ENCODE data around the gene PCDHA5.
"Not testable (repeated sequence)": the region's sequence is repeated elsewhere in the genome, so short reads cannot be mapped to it uniquely, and the experiment has no call there.

PCDHA5 gene

DNA sequence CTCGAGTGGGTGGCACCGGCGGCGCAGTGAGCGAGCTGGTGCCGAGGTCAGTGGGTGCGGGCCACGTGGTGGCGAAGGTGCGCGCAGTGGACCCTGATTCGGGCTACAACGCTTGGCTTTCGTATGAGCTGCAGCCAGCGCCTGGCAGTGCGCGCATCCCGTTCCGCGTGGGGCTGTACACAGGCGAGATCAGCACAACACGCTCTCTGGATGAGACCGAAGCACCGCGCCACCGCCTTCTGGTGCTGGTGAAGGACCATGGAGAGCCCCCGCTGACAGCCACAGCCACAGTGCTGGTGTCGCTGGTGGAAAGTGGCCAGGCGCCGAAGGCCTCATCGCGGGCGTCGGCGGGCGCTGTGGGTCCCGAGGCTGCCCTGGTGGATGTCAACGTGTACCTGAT is 2.1 kb downstream of the PCDHA5 start:
- no peak for DNase-seq (ENCODE audit: low read depth)

DNA sequence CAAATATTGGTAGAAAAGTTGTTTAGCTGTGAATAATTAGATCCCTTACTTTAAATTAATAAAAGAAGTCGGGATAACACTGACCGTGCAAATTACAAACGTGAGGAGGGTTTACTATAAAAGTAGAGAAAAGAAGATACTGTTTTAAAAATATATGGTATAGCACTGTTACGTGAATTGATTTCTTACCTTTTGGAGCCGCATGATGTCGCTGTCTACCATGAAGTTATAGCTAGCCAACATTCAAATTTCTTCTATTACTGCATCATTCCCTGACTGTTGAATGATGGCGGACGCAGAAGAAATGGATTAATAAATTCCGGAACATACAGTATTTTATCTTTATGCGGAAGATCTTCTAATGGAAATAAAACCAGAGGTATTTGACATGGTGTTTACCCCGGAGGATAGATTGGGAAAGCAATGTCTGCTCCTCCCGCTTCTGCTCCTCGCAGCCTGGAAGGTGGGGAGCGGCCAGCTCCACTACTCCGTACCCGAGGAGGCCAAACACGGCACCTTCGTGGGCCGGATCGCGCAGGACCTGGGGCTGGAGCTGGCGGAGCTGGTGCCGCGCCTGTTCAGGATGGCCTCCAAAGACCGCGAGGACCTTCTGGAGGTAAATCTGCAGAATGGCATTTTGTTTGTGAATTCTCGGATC is 6.4 kb downstream of the PCDHA5 start, which contains the start of gene PCDHA6:
Gene PCDHA6 (plus strand): TSS at position 257 of the 658 bp plus-strand sequence. CDS start 132 bp downstream, at position 389.
- no peak for DNase-seq (ENCODE audit: low read depth)

DNA sequence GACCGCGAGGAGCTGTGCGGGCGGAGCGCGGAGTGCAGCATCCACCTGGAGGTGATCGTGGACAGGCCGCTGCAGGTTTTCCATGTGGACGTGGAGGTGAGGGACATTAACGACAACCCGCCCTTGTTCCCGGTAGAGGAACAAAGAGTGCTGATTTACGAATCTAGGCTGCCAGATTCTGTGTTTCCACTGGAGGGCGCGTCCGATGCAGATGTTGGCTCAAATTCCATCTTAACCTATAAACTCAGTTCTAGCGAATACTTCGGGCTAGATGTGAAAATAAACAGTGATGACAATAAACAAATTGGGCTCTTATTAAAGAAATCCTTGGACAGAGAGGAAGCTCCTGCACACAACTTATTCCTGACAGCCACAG is 6.9 kb downstream of the PCDHA5 start:
- no peak for DNase-seq (ENCODE audit: low read depth)

DNA sequence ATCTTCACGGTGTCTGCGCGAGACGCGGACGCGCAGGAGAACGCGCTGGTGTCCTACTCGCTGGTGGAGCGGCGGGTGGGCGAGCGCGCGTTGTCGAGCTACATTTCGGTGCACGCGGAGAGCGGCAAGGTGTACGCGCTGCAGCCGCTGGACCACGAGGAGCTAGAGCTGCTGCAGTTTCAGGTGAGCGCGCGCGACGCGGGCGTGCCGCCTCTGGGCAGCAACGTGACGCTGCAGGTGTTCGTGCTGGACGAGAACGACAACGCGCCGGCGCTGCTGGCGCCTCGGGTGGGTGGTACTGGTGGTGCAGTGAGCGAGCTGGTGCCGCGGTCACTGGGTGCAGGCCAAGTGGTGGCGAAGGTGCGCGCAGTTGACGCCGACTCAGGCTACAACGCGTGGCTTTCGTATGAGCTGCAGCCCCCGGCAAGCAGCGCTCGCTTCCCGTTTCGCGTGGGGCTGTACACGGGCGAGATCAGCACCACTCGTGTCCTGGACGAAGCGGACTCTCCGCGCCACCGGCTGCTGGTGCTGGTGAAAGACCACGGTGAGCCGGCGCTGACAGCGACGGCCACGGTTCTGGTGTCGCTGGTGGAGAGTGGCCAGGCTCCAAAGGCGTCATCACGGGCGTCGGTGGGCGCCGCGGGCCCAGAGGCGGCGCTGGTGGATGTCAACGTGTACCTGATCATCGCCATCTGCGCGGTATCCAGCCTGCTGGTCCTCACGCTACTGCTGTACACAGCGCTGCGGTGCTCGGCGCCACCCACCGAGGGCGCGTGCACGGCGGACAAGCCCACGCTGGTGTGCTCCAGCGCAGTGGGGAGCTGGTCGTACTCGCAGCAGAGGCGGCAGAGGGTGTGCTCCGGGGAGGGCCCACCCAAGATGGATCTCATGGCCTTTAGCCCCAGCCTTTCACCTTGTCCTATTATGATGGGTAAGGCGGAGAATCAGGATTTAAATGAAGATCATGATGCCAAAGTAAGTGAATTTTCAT is 8.4 kb downstream of the PCDHA5 start:
- DNase-seq (ENCODE audit: low read depth): not testable (repeated sequence)

DNA sequence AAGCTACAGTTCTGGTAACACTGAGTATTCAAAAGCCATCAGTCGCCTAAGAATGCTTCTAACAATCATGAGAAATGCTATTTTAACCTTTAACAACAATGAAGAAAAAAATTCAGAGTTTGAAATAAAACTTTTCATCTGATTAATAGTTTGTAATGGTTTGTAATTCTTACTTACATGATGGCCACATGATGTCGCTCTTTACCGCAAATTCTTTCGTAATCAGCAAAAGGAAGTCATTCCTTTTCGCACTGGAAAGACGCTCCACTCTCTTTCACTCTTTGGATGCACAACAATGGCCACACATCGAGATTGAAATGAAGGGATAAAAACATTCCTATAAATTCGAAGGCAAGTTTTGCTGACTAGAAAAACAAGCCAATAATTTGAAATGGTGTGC is 12.6 kb downstream of the PCDHA5 start, which contains the start of gene PCDHA7:
Gene PCDHA7 (plus strand): TSS at position 277 of the 400 bp plus-strand sequence. CDS start 115 bp downstream, at position 392.
- no peak for DNase-seq (ENCODE audit: low read depth)

DNA sequence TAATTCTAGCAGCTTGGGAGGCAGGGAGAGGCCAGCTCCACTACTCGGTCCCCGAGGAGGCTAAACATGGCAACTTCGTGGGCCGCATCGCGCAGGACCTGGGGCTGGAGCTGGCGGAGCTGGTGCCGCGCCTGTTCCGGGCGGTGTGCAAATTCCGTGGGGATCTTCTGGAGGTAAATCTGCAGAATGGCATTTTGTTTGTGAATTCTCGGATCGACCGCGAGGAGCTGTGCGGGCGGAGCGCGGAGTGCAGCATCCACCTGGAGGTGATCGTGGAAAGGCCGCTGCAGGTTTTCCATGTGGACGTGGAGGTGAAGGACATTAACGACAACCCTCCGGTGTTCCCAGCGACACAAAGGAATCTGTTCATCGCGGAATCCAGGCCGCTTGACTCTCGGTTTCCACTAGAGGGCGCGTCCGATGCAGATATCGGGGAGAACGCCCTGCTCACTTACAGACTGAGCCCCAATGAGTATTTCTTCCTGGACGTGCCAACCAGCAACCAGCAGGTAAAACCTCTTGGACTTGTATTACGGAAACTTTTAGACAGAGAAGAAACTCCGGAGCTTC is 13.1 kb downstream of the PCDHA5 start:
- not testable (repeated sequence) for DNase-seq (ENCODE audit: low read depth)

DNA sequence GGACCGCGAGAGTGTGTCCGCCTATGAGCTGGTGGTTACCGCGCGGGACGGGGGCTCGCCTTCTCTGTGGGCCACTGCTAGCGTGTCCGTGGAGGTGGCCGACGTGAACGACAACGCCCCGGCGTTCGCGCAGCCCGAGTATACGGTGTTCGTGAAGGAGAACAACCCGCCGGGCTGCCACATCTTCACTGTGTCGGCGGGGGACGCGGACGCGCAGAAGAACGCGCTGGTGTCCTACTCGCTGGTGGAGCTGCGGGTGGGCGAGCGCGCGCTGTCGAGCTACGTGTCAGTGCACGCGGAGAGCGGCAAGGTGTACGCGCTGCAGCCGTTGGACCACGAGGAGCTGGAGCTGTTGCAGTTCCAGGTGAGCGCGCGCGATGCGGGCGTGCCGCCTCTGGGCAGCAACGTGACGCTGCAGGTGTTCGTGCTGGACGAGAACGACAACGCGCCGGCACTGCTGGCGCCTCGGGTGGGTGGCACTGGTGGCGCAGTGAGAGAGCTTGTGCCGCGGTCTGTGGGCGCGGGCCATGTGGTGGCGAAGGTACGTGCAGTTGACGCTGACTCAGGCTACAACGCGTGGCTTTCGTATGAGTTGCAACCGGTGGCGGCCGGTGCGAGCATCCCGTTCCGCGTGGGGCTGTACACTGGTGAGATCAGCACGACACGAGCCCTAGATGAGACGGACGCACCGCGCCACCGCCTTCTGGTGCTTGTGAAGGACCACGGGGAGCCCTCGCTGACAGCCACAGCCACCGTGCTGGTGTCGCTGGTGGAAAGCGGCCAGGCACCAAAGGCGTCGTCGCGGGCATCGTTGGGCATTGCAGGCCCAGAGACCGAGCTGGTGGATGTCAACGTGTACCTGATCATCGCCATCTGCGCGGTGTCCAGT is 14.5 kb downstream of the PCDHA5 start:
- no peak for DNase-seq (ENCODE audit: low read depth)

DNA sequence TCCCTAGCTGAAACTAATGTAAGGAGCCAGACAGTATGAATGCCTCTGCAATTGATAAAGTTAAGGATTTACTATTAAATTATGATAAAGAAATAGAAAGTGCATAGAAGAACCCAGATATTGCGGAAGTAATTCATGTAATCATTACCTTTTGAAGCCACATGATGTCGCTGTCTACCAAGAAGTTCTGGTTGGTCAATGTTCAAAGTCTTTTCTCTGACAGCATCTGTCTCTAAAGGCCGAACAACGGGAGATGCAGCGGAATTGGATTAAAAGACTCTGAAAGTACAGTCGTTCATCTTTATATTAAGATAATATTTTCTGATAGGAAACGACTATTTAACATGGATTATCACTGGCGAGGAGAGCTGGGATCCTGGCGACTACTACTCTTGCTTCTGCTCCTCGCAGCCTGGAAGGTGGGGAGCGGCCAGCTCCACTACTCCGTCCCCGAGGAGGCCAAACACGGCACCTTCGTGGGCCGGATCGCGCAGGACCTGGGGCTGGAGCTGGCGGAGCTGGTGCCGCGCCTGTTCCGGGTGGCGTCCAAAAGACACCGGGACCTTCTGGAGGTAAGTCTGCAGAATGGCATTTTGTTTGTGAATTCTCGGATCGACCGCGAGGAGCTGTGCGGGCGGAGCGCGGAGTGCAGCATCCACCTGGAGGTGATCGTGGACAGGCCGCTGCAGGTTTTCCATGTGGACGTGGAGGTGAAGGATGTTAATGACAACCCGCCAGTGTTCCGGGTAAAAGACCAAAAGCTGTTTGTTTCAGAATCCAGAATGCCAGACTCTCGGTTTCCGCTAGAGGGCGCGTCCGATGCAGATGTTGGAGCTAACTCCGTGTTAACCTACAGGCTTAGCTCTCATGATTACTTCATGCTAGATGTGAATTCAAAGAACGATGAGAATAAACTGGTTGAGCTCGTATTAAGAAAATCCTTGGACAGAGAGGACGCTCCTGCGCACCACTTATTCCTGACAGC is 19.9 kb downstream of the PCDHA5 start, which contains the start of gene PCDHA8:
Gene PCDHA8 (plus strand): TSS at position 210 of the 985 bp plus-strand sequence. CDS start 135 bp downstream, at position 345.
- DNase-seq (ENCODE audit: low read depth): no peak

DNA sequence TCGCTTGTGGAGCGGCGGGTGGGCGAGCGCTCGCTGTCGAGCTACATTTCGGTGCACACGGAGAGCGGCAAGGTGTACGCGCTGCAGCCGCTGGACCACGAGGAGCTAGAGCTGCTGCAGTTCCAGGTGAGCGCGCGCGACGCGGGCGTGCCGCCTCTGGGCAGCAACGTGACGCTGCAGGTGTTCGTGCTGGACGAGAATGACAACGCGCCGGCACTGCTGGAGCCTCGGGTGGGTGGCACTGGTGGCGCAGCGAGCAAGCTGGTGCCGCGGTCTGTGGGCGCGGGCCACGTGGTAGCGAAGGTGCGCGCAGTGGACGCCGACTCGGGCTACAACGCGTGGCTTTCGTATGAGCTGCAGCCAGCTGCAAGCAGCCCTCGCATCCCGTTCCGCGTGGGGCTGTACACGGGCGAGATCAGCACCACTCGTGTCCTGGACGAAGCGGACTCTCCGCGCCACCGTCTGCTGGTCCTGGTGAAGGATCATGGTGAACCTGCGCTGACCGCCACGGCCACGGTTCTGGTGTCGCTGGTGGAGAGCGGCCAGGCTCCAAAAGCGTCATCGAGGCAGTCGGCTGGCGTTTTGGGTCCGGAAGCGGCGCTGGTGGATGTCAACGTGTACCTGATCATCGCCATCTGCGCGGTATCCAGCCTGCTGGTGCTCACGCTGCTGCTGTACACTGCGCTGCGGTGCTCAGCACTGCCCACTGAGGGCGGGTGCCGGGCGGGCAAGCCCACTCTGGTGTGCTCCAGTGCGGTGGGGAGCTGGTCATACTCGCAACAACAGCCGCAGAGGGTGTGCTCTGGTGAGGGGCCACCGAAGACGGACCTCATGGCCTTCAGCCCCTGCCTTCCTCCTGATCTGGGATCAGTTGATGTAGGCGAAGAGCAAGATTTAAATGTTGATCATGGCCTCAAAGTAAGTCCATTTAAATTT is 21.7 kb downstream of the PCDHA5 start:
- no peak for DNase-seq (ENCODE audit: low read depth)

DNA sequence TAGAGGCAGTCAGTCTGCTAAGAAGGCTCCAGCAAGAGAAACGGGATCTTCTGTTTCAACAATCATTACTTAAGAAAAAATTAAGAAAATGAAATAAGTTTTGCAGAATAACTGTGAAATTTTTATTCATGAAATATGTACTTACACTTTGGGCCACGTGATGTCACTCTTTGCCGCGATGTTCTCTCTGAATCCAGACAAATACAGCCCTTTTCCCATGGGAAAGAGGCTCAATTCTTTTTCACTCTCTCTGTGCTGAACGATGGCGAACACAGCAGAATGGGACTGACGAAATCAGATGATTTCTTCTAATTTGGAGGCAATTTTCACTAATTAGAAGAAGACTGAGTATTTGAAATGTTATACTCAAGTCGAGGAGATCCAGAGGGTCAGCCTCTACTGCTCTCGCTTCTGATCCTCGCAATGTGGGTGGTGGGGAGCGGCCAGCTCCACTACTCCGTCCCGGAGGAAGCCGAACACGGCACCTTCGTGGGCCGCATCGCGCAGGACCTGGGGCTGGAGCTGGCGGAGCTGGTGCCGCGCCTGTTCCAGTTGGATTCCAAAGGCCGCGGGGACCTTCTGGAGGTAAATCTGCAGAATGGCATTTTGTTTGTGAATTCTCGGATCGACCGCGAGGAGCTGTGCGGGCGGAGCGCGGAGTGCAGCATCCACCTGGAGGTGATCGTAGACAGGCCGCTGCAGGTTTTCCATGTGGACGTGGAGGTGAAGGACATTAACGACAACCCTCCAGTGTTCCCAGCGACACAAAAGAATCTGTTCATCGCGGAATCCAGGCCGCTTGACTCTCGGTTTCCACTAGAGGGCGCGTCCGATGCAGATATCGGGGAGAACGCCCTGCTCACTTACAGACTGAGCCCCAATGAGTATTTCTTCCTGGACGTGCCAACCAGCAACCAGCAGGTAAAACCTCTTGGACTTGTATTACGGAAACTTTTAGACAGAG is 27.0 kb downstream of the PCDHA5 start, which contains the start of gene PCDHA9:
Gene PCDHA9 (plus strand): TSS at position 244 of the 964 bp plus-strand sequence. CDS start 114 bp downstream, at position 358.
- not testable (repeated sequence) for DNase-seq (ENCODE audit: low read depth)

DNA sequence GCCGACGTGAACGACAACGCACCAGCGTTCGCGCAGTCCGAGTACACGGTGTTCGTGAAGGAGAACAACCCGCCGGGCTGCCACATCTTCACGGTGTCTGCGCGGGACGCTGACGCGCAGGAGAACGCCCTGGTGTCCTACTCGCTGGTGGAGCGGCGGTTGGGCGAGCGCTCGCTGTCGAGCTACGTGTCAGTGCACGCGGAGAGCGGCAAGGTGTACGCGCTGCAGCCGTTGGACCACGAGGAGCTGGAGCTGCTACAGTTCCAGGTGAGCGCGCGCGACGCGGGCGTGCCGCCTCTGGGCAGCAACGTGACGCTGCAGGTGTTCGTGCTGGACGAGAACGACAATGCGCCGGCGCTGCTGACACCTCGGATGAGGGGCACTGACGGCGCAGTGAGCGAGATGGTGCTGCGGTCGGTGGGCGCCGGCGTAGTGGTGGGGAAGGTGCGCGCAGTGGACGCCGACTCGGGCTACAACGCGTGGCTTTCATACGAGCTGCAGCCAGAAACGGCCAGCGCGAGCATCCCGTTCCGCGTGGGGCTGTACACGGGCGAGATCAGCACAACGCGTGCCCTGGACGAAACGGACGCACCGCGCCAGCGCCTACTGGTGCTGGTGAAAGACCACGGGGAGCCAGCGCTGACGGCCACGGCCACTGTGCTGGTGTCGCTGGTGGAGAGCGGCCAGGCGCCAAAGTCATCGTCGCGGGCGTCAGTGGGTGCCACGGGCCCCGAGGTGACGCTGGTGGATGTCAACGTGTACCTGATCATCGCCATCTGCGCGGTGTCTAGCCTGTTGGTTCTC is 28.6 kb downstream of the PCDHA5 start:
- not testable (repeated sequence) for DNase-seq (ENCODE audit: low read depth)

DNA sequence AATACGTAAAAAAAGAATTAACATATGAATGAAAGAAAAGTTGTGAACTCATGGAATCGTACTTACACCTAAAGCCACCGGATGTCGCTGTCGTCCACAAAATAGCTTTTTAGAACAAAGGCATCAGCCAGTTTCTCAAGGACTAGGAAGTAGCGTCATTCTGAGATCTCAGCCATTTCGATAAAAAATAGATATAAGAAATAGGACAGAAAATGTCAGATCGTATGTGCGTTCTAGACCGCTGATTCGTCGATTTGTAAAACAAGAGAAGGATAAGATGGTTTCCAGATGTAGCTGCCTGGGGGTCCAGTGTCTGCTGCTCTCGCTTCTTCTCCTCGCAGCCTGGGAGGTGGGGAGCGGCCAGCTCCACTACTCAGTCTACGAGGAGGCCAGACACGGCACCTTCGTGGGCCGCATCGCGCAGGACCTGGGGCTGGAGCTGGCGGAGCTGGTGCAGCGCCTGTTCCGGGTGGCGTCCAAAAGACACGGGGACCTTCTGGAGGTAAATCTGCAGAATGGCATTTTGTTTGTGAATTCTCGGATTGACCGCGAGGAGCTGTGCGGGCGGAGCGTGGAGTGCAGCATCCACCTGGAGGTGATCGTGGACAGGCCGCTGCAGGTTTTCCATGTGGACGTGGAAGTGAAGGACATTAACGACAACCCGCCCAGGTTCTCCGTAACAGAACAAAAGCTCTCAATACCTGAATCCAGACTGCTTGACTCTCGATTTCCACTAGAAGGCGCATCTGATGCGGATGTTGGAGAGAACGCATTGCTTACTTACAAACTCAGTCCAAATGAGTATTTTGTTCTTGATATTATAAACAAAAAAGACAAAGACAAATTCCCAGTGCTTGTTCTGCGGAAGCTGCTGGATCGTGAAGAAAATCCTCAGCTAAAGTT is 34.6 kb downstream of the PCDHA5 start, which contains the start of gene PCDHA10:
Gene PCDHA10 (plus strand): TSS at position 126 of the 903 bp plus-strand sequence. CDS start 152 bp downstream, at position 278.
- DNase-seq (ENCODE audit: low read depth): no peak

DNA sequence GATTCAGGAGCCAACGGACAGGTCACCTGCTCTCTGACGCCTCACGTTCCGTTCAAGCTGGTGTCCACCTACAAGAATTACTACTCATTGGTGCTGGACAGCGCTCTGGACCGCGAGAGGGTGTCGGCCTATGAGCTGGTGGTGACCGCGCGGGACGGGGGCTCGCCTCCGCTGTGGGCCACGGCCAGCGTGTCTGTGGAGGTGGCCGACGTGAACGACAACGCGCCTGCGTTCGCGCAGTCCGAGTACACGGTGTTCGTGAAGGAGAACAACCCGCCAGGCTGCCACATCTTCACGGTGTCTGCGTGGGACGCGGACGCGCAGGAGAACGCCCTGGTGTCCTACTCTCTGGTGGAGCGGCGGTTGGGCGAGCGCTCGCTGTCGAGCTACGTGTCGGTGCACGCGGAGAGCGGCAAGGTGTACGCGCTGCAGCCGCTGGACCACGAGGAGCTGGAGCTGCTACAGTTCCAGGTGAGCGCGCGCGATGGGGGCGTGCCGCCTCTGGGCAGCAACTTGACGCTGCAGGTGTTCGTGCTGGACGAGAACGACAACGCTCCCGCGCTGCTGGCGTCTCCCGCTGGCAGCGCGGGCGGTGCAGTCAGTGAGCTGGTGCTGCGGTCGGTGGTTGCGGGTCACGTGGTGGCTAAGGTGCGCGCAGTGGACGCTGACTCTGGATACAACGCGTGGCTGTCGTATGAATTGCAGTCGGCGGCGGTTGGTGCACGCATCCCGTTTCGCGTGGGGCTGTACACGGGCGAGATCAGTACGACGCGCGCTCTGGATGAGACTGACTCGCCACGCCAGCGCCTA is 36.0 kb downstream of the PCDHA5 start:
- DNase-seq (ENCODE audit: low read depth): no peak

DNA sequence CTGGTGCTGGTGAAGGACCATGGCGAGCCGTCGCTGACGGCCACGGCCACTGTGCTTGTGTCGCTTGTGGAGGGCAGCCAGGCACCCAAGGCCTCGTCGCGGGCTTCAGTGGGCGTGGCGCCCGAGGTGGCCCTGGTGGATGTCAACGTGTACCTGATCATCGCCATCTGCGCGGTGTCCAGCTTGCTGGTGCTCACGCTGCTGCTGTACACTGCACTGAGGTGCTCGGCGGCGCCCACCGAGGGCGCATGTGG is 36.5 kb downstream of the PCDHA5 start:
- DNase-seq (ENCODE audit: low read depth): no peak
